Testis (tissue), 3 donors: ENCODE data around the gene SEMA3C. TPM values are rescaled to one million over a fixed set of nuclear protein-coding genes. Genes with fewer than 3 reads are reported as not detected.

ENCODE experiments used
- DNase-seq: peaks from one replicate; pipeline ENCODE4 v3.0.0-alpha.2; 2019
- H3K27ac ChIP-seq, 2 donors: fragments of 200-600 bp; sonication (generic); one replicate each; pipeline ENCODE4 v1.5.1; 2019
- H3K27me3 ChIP-seq: fragments of 200-600 bp; sonication (generic); one replicate; pipeline ENCODE4 v1.5.1; 2019
- H3K36me3 ChIP-seq: fragments of 200-600 bp; sonication (generic); one replicate; pipeline ENCODE4 v1.5.1; 2017; ENCODE audit warnings: low read depth; ENCODE audit errors: missing control alignments
- H3K4me1 ChIP-seq: fragments of 200-600 bp; sonication (generic); one replicate; pipeline ENCODE4 v1.5.1; 2019
- H3K4me3 ChIP-seq, 2 donors: fragments of 200-600 bp; sonication (generic); one replicate each; pipeline ENCODE4 v1.5.1; 2017 to 2019
- H3K9me3 ChIP-seq: fragments of 200-600 bp; sonication (generic); one replicate; pipeline ENCODE4 v1.5.1; 2017
- POLR2A ChIP-seq: fragments of 450-650 bp; IDR thresholded peaks from one replicate; pipeline ENCODE4 v1.6.1; 2017; ENCODE audit warnings: antibody characterized with exemption, mild to moderate bottlenecking, moderate library complexity
- WGBS, 2 donors: methylation state at CpG; one replicate each; pipeline ENCODE4 v1.1.5; 2018; 5-methylcytosine and 5-hydroxymethylcytosine counted together
- intact Hi-C: fragments of 100-400 bp; cut with DNase I; formaldehyde crosslinking; loops from one replicate; pipeline ENCODE4 v1.15.1; 2023; ENCODE audit warnings: low total_unique reads
- polyA plus RNA-seq: library from polyadenylated mRNA; stranded (reverse); fragments of 350-450 nt; fragmentation: Illumina TruSeq; extraction: RNeasy Lipid Tissue Mini Kit (QIAGEN cat#74804); gene quantifications from one replicate; pipeline ENCODE4 v1.2.3, GENCODE V29; 2014; ENCODE audit warnings: low read depth, low replicate concordance; ENCODE audit not compliant: insufficient read depth
- total RNA-seq, 2 donors: library from RNA; depleted of rRNA; stranded (reverse); fragments of >200 nt; gene quantifications; one replicate each; pipeline ENCODE4 v1.2.3, GENCODE V29; 2016
- TF ChIP-seq, protein P1 (sequence below), 3 experiments: fragments of 450-650 bp in 2 of 3; fragments of 200-600 bp in 1 of 3; sonication (generic) in 1 of 3; IDR thresholded peaks; one replicate each; pipeline ENCODE4 v1.5.1; 2016 to 2019; ENCODE audit warnings: antibody characterized with exemption in 3 of 3, mild to moderate bottlenecking in 2 of 3, moderate library complexity in 1 of 3

The SEMA3C gene
- total and polyA plus RNA-seq, 3 donors from 2014 or later, result 23.1 to 113 (median 78.8) TPM

DNA sequence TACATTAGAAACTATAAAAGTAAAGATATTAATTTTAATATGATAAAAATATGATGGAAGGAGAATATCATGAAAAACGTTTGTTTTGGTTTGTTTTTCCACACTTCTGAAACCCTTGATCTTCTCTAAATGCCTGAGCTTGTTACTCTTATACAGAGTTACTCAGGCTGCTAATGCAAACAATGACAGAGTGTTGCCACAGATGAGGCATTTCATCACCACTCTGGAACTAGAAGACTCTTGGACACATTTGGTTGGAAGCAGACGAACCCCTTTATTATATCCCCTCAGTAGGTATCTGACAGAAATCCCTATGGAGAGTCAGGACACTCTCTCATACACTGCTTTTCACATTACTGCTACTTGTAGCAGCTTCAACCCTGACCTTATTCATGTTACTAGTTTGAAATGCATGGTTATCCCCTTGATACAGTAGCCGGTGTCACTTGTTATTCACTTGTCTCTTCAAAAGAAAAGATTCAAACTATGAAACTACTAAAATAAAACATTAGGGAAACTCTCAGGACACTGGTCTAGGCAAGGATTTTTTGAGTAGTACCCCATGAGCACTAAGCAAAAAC, 66.9 kb downstream of the SEMA3C start:
- Histone ChIP-seq H3K9me3 (no peaks in the 10 kb centered on the region), H3K4me1 (peaks cover 8% of the 10 kb centered on the region), H3K27ac (no peak overlapping the region), H3K27me3 (no peaks in the 10 kb centered on the region), H3K36me3 (no peaks in the 10 kb centered on the region), H3K4me3 (no peak overlapping the region)
- WGBS, 2 donors, result 62 to 66% methylated on average over 3 of the region's 3 CpGs
- intact Hi-C loops, result no loop called here
- TF ChIP-seq, protein P1, sequence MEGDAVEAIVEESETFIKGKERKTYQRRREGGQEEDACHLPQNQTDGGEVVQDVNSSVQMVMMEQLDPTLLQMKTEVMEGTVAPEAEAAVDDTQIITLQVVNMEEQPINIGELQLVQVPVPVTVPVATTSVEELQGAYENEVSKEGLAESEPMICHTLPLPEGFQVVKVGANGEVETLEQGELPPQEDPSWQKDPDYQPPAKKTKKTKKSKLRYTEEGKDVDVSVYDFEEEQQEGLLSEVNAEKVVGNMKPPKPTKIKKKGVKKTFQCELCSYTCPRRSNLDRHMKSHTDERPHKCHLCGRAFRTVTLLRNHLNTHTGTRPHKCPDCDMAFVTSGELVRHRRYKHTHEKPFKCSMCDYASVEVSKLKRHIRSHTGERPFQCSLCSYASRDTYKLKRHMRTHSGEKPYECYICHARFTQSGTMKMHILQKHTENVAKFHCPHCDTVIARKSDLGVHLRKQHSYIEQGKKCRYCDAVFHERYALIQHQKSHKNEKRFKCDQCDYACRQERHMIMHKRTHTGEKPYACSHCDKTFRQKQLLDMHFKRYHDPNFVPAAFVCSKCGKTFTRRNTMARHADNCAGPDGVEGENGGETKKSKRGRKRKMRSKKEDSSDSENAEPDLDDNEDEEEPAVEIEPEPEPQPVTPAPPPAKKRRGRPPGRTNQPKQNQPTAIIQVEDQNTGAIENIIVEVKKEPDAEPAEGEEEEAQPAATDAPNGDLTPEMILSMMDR (IDR thresholded peaks at IDR 0.05), result no peak
- TF ChIP-seq POLR2A, result no peak
- DNase-seq, result no peak

DNA sequence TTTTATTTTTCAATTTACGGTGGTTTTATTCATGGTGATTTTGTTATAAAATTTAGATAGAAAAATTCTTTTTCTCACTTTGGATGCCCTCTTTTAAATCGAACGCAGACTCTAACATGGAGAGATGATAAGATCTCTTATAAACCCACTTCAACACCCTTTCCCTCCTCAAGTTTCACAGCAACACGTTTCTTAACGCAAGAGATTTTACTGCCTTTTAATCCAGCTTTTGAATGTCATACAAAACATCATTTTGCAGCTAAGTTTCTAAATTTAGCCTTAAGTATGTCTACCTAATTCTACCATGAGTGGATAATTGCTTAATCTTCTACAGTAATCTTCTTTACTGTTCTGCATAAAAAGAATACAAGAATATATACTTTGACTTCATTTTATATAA, 70.0 kb downstream of the SEMA3C start:
- H3K4me3 ChIP-seq, result no peak overlapping the region
- H3K4me1 ChIP-seq, result no peaks in the 10 kb centered on the region
- intact Hi-C loops, result no loop called here
- H3K27me3 ChIP-seq, result no peaks in the 10 kb centered on the region
- no peak overlapping the region for H3K27ac ChIP-seq
- 86 to 89% methylated on average over 5 of the region's 5 CpGs for WGBS, 2 donors
- TF ChIP-seq, protein P1 (IDR thresholded peaks at IDR 0.05), result no peak
- no peak for TF ChIP-seq POLR2A
- no peaks in the 10 kb centered on the region for H3K9me3 ChIP-seq
- H3K36me3 ChIP-seq, result no peaks in the 10 kb centered on the region
- DNase-seq, result no peak

DNA sequence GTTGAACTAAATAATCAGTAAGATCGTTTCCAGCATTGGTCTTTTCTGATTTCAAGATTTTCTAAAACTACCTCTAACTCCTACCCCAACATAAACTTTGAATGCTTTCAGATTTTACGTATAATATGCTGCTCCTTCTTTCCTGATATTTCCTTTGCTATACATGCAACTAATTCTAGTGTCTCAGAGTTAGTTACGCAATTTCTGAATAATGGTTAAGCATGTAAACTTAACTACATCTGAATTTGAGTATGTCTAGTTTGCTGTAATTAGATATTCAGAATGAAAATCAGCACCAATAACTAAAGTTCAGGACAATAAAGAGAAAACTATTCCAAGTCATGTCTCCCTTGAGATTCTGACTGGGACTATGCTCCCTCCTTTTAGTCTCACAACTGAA, 71.0 kb downstream of the SEMA3C start:
- Histone ChIP-seq H3K4me1 (no peaks in the 10 kb centered on the region), H3K27ac (no peak overlapping the region)

DNA sequence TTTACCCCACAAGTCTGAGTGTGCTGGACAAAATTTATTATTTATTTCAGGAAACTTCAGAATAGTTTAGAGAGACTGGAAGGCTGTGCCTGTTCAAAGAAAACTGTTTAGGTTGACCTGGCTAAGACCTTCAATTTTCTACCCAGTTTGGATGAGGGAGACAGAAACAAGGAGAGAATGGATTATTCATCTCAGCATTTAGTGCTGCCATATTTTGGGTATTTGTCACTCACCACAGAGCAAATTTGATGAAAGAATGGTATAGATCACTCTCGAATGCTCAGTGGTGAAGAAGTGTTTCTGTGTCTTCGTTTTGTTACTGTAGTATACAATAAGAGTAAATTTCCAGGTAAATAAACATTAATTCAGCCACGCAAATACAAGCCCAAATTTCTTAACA, 71.8 kb downstream of the SEMA3C start:
- H3K27ac ChIP-seq, result no peak overlapping the region
- no peaks in the 10 kb centered on the region for H3K4me1 ChIP-seq
- no peaks in the 10 kb centered on the region for H3K36me3 ChIP-seq
- 85 to 98% methylated on average over 3 of the region's 3 CpGs for WGBS, 2 donors
- no peaks in the 10 kb centered on the region for H3K9me3 ChIP-seq
- intact Hi-C loops, result no loop called here
- TF ChIP-seq POLR2A, result no peak
- TF ChIP-seq, protein P1 (IDR thresholded peaks at IDR 0.05), result no peak
- no peak overlapping the region for H3K4me3 ChIP-seq
- no peaks in the 10 kb centered on the region for H3K27me3 ChIP-seq
- no peak for DNase-seq

More for the DNA sequence above, 71.0 kb downstream of the SEMA3C start:
- intact Hi-C loops, result no loop called here
- no peaks in the 10 kb centered on the region for H3K36me3 ChIP-seq
- H3K9me3 ChIP-seq, result no peaks in the 10 kb centered on the region
- no peaks in the 10 kb centered on the region for H3K27me3 ChIP-seq
- H3K4me3 ChIP-seq, result no peak overlapping the region
- no peak for DNase-seq
- 93% methylated on average over 3 of the region's 3 CpGs for WGBS, 2 donors
- TF ChIP-seq POLR2A, result no peak
- TF ChIP-seq, protein P1 (IDR thresholded peaks at IDR 0.05), result no peak

DNA sequence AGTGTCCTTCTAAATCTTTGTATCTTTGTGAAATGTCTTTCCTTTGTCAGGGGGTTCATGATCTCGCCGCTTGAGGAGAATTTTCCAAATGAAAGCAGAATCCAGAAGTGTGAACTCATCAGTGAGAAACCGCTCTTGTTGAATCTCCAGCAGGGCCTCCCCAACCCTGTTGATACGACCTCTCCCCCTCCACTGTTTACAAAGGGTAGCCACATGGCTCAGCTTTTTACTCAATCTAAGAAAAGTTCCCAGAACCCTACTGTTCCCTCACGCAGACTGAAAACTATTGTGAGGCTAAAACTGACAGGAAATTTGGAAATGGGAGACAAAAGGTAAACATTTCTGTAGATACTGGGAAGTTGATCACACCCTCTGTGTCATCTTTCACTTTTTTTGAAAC, 73.9 kb downstream of the SEMA3C start:
- Histone ChIP-seq H3K27me3 (no peaks in the 10 kb centered on the region), H3K9me3 (no peaks in the 10 kb centered on the region), H3K4me1 (no peaks in the 10 kb centered on the region), H3K27ac (no peak overlapping the region), H3K4me3 (no peak overlapping the region), H3K36me3 (no peaks in the 10 kb centered on the region)
- intact Hi-C loops, result no loop called here
- no peak for TF ChIP-seq POLR2A
- TF ChIP-seq, protein P1 (IDR thresholded peaks at IDR 0.05), result no peak
- 94 to 95% methylated on average over 5 of the region's 5 CpGs for WGBS, 2 donors
- no peak for DNase-seq
